HG03457 (cell line): ENCODE results near the gene ZNF423.

Experiments used
- ATAC-seq: cut with Tn5 transposase; IDR thresholded peaks from one replicate; pipeline ENCODE4 v1.9.1; 2021; ENCODE audit warnings: moderate number of reproducible peaks; ENCODE audit not compliant: unreplicated experiment

ZNF423 gene

DNA sequence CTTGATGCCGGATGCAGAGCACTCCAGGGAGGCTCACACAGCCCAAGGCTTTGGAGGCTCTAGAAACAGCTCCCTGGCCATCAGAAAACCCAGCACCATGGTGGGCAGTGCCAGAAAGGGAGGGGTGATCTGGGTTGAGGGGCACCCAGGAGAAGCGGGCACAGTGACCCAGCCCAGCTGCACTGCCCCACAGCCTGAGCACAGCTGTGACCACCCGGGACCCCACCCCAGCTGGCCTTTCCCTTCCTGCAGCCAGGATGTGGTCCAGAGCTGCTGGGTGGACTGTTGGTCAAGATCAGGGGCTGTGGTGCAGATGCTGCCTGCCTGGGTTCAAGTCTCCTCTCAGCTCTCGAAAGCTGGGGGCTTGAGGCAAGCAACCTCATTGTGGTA, 223.1 kb downstream of the ZNF423 start:
- ATAC-seq: no peak

DNA sequence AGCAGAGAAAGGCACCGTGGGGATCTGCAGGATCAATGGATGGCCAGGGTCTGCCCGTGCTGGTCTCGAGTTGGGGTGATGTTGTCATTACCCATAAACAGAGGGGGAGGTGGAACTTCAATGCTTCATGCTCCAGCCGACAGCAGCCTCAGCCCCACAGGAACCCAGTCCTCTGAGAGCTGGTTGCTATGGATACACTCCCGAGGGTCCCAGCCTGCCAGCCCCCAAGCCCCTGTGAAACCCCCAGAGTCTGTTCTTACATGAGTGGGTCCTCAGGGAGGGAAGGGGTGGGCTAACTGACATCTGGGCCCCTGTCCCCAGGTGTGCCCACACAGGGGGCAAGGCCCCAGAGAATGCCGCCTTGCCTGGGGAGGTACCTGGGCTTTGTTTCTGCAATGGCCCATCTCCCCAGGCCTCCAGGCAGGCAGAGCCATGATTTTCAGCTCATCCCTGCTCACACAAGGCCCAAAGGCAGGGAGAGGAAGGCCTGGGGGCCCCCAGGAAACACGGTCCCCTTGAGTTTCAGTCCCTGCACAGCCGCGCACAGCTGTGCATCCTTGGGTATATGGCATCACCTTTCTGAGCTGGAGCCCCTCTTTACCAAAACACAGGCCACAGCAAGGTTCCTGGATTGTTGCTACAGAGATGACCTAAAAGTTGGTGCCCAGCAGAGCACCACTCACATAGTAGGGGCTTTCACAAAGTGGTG, 223.7 kb downstream of the ZNF423 start:
- no peak for ATAC-seq

DNA sequence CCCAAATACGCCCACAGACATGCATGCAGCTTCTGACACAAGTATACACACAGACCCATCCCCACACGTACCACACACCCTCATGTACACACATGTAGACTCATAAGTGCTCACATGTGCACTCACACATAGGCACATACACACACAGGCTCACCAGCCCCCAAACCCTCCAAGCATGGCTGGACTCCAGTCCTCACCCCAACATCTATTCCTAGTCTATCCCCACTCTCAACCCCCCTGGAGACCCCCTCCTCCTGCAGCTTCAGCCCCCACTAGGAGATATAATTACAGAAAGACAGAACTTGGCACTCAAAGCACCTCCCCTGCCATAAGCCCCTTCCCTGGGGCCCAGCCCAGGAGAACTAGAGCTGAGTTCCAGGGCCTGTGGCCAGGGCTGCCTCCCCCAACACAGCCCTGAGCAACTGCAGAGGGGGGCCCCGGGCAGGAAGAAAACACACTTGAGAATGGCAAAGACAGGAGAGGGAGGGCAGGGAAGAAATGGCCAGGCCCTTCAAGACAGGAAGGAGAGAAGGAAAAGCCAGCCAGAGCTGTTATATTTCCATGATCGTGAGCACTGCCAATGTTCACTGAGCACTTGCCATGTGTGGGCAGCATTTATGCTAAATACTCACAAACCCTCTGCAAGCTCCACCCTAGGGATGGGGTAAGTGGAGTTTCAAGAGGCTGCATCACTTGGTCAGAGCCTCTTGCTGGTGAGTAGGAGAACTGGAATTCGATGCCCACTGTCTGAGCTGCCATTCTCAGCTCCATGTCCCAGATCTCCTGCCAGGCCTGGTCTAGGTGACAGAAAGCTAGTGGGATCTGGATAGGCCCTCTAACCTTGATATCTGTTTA, 224.5 kb downstream of the ZNF423 start:
- no peak for ATAC-seq

DNA sequence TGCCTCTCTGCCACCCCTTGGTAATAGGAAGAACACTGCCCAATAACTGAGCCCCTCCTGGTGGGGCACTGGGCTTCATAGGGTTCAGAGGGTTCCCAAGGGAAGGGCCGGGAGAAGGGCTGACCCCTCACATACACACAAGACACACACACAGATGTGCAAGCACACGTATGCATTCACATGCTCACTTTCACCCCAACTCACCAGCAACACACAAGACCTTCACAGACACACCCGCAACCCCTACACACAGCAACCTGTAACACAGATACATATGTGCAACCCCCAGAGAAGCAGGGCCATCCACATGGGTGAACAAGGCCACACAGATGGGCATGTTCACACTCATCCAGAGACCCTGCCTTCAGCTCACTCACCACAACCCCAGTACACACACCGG, 225.1 kb downstream of the ZNF423 start:
- ATAC-seq: no peak

DNA sequence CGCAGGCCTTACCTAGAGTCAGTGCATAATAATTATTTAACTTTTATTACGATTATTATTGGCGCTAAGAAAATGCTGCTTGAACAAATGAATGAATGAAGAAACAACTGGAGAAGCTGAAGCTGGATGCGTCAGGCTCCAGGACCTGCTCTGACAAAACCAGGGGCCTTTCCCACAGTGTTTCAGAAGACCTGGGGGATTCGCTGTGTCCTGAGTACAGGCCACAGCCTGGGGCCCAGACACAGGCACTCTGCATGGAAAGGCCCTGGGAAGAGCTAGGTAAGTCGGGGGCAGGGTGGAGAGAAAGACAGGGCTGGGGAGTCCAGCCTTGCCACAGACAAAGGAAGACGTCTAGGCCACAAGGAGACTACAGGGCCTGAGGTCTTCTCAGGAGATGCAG, 226.1 kb downstream of the ZNF423 start:
- no peak for ATAC-seq

DNA sequence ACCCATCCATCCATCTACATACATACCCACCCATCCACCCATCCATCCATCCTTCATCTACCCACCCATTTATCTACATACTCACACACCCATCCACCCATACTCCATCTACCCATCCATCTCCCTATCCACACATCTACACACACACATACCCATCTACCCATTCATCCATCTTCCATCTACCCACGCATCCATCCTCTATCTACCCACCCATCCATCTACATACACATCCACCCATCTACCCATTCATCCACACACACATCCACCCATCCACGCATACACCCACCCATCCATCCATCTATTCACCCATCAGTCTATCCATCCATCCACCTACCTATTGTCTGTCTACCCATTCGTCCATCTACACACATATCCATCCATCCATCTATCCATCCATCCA, 227.8 kb downstream of the ZNF423 start:
- ATAC-seq: no peak

DNA sequence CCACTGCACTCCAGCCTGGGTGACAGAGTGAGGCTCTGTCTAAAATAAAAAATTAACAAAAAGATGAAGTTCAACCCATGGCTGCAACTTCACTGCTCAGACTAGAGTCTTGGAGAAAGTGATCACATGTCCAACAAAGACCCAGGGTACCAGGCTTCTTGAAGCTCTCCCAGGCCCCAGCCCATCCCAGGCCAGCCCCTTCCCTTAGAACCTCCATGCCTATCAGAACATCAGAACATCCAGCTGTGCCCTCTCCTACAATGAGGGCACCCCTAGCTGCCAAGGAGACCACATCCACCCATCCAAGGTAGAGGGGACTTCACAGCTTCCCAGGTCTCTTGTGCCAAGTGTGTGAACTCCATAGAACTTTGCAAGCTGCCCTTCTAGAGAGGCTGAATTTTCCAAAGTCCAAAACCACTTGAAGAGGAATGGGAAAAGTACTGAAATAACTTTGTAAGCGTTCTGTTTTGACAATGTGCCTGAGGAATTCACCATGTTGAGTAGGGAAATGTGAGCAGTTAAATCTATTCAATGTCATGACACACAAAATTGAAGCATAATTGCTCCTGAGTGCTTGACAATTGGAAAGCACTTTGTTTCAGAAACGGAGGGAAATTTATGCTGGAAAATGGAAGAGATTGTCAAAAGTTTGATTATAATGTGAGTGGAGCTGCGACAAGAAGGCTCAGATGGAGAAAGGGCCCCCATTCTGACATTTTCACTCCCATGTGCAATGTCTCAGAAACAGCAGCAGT, 230.4 kb downstream of the ZNF423 start:
- no peak for ATAC-seq

DNA sequence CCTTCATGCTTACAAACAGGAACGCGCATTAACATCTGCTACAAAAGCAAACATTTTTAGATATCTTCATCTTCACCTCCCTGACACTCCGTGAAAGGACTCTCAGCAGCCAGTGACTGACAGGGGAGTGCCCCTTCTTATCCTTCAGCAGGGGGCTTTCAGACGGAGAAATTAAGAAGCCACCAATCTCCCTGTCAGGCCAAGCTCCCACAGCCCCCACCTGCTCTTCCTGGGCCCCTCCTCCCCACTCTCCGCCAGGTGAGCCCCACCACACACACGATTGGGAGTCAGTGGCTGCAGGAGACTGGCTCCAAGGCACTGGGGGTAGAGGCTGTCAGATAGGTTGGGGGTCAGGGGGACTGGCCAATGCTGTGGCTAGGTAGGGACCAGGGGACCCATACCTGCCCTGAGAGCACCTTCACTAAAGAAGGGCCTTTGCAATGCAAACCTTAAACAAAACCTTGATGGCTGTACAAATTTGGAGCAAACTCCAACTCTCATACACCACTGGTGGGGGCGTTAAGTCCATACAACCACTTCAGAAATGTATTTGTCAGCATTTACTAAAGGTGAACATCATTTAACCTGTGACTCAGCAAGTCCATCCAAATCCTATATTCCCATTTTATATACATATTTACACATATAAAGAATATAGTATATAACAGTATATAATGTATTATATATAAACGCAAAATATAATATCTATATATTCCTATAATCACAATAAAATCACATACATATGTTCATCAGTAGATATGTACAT, 232.2 kb downstream of the ZNF423 start:
- ATAC-seq: no peak

DNA sequence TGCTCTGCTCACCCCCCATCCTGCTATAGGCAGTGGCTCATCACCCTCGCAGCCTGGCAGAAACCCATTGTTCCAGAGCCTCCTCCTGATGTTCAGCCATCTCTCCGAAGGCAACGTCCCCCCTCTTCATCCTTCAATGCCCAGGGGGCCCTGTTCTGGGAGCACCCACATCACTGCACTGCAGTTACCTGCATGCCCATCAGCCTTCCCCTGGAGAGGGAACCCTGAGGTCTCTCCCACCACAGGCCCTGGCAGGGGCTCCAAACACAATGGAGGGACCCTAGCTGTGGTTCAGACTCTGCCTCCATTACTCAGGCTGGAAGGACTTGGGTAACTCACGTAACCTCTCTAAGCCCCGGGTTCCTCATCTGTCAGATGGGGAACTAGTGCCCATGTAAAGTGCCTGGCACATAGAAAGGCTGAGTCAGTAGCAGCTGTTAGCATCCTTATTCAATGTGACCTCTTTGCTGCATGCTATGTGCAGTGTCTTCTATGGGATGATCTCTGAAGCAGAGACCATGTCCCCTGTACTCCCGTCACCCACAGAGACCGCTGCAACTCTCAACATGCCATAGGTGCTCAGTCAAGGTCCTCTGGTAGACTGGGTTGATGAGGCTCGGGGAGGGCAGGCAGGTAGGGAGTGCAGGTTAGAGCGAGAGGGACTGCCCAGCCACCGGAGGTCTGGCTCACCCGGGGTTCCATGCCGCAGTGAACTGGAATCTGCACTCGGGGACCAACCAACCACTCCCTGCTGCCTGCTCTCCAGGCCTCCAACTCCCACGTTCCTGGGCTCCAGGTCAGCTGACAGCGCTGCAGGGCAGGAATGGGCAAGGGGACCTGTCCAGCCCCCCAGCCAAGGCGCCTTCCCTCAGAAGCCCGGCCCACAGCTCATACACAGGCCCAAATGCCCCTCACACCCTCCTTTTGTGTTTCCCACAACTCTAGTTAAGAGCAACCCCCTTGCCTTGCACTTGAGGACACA, 233.2 kb downstream of the ZNF423 start:
- ATAC-seq: no peak

DNA sequence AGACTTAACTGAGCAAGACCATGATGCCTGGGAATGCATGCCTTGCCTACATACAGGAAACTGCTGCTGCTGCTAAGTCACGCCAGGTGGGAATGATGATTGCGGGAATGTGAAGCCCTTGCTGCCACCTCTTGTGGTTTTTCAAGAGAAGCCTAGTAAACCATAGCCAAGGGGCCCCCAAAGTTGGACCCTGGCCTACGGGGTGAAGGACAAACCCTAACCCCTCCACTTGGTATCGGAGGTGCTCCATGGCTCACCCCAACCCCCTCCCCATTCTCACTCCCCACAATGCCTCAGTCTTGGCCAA, 233.9 kb downstream of the ZNF423 start:
- no peak for ATAC-seq

DNA sequence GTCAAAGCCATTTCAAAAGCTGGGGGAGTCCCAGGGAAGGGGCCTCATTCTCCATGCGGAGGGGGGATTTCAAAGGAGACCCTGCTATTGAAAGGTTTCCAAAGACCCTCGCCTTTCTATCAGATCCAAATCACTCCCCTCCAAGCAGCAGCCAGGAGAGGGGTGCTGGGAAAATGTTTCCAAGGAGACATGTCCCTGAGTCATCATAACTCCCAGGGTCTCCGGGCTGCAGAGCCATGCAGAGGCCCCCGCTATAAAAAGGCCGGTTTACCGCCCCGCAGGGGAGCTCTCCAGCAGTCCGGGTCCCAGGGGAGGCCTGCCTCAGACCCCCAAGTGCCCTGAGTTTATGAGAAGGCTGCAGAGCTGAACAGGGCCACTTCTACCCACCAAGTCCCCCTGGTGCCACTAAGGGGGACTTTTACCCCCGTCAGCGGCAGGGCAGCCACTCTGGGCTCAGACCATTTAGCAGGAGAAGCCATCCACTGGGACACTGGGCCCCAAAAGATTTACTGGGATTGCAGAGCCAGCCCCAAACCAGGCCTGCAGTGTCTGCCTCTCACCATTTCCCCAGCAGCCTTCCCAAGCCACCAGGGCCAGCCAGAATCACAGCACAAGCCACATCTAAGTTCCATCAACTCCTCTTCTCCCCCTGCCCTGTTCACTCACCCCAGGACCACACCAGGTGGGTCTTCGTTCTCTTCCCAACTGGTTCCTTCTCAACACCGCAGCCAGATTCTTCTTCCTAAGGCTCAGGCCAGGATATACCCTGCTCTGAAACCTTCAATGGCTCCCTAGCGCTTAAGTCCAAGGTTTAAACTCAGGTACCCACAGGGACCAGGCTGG, 234.4 kb downstream of the ZNF423 start:
- no peak for ATAC-seq

DNA sequence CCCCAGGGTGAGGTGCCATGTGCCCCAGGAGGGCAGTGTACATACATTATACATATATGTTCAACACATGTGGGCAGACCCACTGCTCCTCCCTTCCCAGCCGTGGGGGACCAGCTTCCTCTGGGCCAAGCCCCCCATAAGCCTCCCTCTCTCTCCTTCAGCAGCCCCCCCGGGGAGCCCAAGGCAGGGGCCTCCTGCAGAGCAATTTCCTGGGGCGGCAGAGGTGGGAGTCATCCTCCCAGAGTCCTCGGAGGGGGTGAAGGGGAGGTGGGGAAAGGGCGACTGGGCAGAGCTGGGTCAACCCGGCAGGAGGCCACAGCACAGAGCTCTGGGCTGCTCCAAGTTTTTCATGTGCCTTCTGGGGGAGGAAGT, 235.1 kb downstream of the ZNF423 start:
- no peak for ATAC-seq

DNA sequence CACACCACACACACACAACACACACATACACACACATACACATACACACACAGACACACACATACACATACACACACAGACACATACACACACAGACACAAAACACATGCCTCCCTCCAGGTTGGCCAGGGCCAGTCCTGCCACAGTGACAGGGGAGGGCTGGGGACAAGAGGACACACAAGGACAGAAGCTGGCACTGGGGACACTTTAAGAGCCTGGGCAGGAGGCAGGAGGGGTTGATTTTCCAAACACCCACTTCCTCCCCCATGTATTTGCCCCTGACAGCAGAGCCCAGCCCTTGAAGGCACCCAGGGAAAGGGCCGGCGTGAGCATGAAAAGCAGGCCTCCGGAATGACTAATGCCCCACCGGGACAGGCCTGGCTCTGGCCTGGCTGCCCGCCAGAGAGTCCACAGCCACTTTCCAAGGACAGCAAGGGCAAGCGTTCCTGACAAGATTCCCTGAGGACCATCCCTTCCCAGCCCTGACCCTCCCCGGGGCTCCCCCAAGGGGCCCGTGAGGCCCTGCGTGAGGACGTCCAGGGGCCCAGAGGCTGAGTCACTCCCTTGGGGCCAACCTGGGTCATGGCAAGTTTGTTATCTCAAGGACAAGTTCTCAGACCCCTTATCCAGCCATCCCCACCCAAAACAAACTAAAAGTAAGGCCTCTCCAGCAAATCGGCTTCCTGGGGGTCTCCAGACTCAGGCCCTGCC, 235.6 kb downstream of the ZNF423 start:
- ATAC-seq: no peak

DNA sequence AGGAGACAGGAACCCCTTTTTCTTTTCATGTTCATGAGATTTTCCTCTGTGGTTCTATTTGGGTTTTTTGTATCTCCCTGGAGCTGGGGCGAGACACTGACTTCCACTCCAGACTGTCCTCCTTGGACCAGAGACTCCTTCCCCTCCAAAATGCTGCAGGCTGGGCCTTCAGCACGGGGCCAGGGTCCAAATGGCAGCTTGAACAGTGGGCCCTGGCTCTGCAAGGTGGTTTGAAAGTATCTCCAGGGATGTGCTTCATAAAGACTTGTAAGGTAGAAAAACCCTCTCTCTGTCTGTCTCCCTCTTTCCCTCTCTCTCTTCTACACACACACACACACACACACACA, 236.1 kb downstream of the ZNF423 start:
- no peak for ATAC-seq

DNA sequence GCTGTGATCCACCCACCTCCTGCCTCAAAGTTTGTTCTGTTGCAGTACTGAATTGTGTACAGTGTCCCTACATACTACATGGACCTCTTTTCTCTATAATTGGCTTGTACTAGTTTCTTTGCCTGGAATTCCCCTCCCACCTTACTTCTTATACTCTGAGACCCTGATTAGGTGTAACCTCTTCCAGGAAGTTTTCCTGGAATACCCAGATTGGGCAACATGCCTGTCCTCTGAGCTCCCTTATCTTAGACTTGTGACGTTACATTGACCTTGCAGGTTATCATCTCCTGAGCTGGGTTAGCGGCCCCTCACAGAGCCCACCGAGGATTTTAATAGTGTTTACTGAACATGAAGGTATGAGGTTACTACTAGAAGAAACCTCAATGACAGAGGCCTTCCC, 237.0 kb downstream of the ZNF423 start:
- no peak for ATAC-seq

DNA sequence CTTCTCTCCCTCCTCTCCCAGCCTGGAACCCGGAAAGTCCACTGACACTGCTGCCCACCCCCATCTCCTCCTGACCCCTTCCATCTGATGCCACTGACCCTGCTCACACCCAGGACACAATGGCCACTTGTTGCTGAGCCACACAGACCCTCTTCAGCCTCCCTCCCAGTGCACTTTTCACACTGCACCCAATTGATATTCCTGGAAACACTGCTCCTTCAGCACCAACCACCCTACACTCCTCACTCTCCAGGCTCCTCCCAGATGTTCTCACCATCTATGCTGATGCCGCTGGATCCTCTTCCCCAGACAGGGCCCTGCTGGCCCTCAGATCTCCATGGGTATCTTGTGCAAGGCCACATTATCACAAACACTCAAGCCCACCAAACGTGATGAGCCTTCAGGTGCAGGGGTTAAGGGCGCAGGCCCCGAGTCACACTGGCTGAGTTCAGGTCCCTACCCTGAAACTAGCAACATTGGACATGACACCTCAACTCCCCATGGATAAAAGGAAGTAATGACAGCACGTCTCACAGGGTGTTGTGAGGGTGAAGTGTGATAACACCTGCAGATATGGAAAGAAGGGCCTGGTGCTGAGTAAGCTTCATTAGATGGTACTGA, 238.1 kb downstream of the ZNF423 start:
- no peak for ATAC-seq

DNA sequence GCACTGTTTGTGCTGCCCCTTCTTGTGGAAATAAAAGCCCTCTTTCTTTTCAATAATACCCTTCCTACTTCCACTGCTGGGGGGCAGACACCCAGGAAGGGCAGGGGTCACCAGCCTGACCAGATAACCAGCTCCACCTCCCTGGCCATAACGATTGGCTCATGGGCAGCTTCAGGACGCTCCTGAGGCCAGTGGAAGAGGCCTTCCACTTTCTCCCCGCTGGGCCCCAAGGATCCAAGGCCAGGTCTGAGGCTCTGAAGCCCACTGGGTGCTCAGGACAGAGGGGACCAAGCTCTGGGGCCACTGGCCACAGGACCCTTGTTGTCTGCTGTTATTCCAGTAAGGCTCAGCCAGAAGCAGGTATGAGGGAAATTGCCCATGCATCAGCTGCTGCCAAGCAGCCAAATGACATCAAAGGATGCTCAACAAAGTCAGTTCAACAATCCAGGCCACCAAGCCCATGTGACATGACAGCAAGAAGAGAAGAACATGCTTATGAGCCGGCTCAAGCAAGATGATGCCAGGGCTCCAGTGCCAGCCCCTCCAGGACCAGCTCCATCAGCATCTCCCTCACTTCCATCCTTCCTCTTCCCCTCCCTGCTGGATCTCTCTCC, 238.8 kb downstream of the ZNF423 start:
- ATAC-seq: no peak

DNA sequence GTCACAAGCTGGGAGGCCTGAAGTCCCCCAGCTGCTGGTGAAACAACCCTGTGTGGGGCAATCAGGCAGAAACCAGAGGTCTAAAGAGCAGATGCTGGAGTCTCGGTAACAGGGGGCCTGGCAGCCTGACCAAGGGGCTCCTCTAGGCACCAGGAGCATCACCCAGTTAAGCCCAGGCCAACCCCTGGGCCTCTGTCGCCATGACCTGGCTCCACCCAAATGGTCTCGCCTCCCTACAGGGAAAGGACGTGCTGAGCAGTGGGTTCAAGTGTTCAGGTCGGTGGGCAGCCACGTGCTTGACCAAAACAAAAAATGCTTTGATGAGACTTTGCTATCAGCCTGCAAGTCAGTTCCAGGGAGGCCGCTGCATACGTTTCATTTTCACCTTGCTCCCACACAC, 240.3 kb downstream of the ZNF423 start:
- ATAC-seq: no peak
